NK-92 (cell line): ENCODE data around the gene PPBP.

Experiments used
- DNase-seq: peaks from one replicate; lab custom pipeline; 2025; ENCODE audit not compliant: unreplicated experiment; lab: John Stamatoyannopoulos, UW

PPBP gene, protein sequence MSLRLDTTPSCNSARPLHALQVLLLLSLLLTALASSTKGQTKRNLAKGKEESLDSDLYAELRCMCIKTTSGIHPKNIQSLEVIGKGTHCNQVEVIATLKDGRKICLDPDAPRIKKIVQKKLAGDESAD

DNA sequence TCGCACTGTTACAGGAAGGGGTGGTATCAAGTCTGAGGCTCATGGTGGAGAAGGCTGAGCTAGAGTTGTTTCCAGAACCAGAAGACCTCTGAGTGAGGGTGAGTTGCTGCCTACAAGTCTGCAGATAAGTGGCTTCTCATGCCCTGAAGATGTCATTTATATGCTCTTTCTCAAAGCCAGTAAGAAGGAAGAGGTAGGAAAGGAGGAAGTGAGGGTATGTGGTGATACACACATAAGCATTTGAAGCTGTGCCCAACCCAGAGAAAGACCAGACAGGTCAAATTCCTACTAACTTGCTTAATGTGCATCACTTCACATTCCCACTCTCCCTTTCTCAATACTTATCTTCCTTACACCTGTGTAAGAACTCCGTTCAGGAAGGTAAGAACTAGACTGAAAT is at the start of gene PPBP:
Gene PPBP, minus strand, starts transcription at position 130 of the 400 bp plus-strand sequence. Its CDS starts 87 bp downstream, at position 43.
- DNase-seq, result no peak

DNA sequence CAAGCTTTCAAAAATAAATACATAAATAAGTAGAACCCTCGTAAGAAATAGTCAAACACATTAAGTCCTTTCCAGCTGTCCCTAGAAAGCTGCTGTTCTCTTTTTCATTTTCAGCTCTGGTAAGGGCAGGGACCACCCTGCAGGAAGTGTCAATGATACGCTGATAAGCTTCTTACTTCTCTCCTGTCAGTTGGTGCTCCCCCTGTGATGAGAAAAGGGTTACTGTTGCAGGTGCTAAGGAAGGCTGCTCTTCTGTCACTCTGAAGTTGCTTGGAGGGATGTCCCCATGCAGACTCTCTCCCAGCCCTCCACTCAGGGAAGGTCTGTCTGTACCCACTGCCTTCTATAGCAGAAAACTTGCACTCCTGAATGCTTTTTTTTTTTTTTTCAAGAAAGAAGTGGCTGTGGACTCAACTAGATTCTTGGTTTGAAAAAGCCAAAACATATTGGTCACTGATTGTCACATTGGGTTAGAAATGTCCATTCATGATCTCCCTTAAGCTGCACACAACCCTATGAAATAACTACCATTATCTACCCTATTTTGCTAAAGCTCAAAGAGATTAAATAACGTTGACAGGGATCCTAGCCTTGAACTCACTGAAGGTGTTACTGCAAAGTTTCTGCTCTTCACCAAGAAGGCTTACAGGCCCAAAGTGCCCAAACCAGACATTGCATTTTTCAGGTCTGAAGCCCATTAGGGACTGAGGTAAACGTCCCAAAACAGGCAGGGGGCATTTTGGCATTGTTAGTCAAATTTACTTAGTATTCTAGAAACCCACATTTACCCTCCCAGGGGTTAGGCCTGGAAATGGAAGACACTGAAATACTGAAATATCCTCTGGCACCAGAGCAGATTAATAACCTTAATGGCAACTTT is 49.3 kb upstream of the PPBP start:
- no peak for DNase-seq

DNA sequence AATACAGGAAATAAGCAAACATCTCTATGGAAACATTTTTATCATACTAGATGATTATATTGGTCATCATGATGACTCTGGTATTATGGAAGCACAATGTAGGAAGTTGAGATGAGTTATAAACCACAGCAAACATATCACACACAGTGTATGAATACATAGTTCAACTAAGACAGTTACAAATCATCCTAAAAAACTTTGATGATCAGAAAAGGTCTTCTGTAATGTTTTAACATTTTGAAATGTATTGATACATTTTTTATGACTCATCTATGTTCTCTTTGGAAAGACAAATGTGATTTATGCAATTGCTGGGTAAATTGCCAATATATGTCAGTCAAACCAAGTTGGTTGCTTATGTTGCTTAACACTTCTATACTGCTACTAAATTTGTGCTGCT is 45.7 kb upstream of the PPBP start:
- no peak for DNase-seq

DNA sequence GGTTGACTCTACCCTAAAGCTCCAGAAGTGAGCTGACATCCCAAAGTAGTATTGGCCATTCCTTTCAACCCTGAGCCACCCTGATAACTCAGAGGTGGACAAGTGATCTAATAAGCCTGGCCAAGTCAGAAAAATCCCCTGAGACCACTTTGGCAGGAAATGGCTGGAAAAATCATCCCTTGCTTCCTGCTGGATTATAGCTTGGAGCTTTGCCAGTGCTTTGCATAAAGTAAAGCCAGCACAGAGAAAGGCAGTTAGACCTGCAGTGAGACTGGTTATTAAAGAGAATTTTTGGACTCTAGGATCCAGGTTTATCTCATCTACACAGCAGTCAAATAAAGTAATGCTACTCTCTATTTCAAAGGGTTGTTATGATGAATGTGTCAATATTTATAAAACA is 44.1 kb upstream of the PPBP start:
- no peak for DNase-seq

DNA sequence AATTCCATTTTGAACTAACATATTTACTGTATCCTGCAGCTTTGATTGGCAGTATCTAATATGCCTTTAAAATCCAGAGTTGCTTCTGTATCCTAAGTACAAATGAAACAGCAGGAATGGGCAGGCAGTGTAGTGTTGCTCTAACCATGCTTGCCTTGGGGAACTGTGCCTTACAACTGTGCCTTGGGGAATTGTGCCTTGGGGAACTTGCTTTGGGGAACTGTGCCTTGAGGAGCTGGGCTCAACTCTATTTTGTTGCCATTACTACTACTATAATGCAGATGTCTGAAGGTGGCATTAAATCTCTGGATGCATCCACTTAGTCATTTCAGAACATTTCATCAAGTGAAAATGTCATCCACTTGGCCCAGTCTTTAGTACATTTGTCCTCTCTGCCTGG is 43.6 kb upstream of the PPBP start:
- DNase-seq, result no peak

DNA sequence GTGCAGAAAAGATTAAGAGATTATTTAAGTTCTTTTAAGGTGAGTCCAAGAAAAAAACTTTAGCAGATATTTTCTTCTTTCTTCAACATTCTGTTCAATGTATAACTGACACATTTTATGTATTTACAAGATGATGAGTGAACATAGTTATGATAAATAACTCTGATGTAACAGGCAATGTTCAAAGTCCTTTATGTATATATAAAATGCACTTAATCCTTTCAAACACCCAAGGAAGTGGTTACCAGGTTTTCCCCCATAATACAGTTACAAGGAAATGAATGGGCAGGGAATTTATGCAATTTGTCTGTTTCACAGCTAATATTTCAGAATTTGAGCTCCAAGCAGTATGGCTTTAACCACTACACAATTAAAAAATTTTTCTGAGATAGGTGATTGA is 42.3 kb upstream of the PPBP start:
- no peak for DNase-seq

DNA sequence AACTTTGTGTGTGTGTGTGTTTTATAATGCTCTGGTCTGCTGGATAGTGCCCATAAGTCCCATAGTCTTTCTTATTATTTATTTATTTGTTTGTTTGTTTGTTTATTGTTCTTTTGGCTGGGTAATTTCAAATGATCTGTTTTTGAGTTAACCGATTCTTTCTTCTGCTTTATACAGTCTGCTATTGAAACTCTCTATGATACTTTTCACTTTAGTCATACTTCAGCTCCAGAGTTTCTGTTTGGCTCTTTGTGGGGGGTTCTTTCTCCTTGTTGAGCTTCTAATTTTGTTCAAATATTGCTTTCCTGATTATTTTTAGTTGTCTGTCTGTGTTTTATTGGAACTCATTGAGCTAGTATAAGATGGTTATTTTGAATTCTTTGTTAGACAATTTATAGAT is 40.5 kb upstream of the PPBP start:
- no peak for DNase-seq

DNA sequence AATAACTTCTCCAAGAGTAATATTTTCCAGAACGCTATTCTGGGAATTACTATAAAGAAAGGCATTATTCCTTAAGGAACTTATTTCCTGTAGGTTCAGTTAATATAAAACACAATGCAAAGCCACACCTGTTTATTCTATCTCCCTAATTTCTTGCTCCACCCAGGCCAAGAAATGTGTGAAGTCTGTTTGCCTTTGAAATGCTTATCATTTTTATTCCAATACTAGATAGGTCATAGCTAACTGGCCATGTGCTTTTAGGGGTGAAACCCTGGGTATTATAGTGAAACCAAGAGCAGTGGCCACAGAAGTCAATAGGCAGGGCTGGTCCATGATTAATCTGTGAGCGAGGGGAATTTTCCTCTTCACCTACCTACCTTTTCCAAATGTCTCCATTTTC is 35.7 kb upstream of the PPBP start:
- DNase-seq, result no peak

DNA sequence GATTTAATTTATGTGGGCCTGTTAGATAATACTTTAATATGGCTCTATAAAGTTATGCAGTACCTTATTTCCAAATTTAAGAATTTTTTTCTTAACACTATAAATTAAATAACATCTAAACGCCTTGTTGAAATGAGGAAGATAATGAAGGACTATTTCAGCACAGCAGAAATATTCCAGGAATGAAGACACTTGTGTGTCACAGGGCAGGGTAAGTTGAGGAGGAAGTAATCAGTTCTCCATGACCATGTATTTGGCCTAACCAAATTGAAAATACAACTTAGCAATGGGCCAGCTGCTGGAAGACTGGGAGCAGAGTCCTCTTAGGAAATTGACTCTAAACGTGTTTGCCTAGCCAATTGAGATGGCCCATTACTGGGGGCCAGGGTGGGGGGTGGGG is 33.6 kb upstream of the PPBP start:
- no peak for DNase-seq

DNA sequence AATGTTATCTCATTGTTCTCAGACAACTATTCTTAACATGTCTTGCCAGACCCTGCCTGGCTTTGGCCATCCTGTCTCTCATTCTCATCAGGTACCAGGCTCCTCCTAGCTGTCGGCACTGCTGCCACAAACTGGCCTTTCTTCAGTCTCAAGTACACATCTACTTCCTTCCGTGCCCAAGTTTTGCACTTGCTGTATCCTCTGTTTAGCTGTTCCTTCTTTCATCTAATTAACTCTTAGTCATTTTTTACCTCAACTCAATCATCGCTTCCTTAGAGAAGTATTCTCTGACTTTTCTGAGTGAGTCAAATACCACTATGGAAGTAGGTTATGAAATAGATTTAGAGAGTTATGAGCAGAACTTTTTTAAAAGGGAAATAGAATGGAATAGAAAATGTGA is 30.8 kb upstream of the PPBP start:
- DNase-seq, result no peak

DNA sequence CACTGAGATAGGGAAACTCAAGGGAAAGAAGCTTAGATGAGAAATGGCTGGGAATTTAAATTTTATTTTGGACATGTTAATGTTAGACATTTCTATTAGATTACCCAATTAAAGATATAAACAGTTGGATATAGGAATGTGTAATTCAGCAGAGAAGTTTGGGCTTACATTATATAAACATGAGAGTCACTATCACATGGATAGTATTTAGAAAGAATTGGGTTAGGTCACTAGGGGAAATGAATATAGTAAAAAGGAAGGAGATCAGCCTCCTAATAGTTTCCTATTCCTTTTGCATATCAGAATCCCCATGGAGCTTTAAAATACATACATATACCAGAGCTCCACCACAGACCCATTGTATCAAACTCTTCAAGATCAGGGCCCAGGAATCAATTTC is 30.1 kb upstream of the PPBP start:
- no peak for DNase-seq

DNA sequence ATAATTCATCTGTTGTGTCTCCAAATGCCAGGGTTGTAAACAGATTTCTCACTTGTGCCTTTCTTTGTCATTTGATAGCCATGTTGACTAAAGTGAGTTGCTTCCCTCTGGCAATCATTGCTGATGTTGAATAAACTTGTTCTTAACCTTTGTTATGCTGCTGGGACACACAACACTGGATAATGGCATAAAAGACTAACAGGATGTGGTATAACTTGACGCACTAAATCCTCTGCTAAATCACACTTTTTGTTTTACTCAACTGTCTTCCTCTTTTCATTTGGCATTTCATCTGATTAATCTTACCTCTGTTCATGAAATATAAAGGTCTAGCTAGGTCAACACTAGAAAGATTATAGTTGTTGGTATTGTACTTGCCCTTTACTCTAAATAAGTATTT is 28.1 kb upstream of the PPBP start:
- DNase-seq, result no peak

DNA sequence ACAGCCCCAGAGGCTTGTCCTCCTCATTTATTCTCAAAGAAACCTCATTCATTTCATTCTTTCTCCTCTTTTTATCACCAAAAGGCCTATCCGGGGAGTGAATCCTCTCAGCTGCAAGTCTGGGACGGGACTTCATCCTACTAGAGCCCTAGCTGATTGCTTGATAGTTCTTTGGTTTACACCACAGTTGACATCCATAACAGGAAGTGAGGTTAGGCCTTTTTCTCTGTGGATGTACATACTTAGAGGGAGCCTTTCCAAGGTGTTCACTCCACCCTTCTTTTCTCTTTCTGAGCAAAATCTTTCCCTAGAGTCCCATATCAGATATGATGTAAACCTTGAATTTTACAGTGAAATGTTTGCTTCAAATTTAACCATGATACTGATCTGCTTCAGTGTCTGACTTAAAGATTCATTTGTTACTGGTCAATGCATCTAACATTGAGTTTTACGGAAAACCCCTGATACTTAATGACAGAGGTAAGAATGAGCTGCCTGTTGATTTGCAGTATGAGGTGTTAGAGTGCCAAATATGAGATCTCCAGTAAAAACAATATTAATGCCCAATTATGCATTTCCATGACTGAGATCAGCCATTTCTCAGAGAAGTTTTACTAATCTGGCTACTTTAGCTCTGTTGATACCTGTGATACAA is 27.3 kb upstream of the PPBP start:
- no peak for DNase-seq

DNA sequence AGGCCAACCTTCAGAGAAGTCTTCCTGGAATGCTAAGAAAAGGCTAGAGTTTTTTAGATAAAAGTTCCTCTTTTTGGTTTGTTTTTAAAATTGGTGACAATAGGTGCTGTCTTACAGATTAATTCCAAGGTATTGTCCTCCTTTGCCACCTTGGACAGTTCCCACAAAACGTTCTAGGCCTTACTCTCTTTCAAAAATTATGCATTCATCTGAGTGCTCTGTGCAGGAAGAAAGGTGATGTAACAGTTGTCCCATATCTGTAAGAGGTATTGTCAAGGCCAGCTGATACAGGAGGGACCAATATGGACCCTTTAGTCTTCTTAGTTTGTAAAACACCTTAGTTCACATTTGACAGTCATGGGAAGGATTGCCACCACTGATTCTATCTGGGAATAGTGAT is 26.3 kb upstream of the PPBP start:
- no peak for DNase-seq

DNA sequence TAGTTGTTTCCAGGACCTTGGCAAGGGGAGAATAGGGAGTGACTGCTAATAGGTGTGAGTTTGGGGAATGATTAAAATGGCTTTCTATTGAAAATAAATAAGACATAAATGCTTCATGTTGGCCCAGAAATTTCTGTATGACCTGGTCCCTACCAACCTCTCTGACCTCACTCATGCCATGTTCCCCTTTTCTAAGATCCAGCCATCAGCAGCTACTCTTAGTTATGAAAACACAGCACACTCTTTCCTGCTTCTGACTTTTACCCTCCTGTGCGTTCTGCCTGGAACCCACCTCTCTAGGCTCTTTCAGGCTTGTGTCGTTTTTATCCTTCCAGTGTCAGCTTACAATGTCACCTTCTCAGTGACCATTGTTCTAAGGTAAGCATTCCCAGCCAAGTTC is 25.3 kb upstream of the PPBP start:
- DNase-seq, result no peak

DNA sequence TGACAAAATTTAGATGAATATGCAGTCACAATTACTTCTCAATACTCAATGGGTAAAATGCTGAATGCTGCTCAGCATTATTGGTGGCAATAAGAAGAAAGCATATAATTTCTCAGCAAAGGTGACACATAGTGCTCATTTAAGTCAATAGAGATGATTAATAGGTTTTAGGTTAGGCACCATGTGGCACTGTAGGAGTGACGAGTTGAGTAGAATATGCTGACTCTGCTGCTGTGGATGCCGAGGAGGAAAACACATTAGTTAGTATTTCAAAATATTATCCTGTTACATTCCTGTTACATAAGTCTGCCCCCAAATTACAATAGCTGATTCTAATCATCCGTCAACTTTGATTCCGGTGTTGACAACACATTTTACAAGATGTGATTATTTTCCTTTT is 24.1 kb upstream of the PPBP start:
- DNase-seq, result no peak

DNA sequence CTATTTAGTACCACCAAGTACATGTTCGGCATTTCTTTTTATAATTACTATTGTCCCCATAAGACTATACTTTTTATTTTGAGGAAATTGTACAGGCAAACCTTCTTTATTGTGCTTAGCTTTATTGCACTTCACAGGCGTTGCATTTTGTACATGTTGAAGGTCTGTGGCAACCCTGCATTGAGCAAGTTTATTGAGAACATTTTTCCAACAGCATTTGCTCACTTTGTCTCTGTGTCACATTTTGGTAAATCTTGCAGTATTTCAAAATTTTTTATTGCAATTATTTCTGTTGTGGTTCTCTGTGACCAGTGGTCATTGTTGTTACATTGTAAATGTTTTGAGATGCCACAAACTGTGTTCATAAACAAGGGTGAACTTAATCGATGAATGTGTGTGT is 21.3 kb upstream of the PPBP start:
- DNase-seq, result no peak

DNA sequence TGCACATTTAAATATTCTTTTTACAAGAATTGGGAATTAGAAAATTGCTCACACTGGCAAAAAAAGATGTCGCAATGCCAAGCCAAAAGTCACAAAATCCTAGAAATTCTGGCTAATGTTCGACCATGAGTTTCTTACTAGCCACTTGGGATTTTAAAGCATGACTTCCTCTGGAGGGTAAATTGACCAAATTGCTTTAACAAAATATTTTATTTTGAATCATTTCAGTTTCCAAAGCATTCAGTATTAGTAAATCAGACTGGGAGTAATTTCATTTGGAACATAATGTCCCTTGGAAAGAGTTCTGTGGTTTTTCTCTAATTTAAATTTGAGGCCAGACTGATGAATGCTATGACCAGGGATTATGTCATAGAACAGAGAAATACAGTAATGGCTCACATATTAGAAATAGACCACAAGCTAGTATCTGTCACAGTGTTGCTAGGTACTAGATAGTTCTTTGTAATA is 18.1 kb upstream of the PPBP start:
- DNase-seq, result no peak

DNA sequence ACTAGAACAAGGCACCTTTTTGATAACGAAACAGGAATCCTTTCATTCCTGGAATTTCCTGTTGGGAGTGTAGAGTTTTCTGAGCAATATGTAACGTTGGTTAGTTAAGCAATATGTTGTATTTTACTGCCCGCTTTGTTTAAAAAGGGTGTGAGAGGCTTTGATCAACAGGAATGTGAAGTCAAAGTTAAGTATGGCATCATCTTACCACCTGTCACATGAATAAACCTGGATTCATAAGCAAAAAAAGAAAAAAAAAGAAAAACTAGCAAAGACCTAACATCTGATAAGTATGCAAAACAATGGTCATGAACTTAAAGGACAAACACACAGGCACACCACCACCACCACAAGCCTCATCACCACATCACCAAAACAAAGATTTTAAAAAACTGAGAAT is 17.5 kb upstream of the PPBP start:
- no peak for DNase-seq

DNA sequence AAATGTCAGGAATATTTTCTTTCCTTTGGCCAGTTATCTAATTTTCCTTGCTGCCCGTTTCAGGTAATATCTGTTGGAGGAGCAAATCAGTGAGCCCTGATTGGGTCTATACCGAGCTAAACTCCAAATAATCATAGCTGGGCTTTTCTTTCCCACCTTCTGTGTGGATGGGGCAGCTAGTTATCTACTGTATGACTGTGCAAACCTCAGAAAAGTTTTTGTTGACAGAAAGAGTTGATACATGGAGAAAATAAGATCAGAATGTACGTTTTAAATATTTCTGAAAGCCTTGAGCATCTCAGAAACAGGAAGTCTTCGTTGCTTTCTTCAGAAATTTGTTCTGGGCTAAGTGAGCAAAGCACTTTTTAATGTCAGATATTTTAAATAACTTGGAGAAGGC is 16.7 kb upstream of the PPBP start:
- DNase-seq, result no peak

DNA sequence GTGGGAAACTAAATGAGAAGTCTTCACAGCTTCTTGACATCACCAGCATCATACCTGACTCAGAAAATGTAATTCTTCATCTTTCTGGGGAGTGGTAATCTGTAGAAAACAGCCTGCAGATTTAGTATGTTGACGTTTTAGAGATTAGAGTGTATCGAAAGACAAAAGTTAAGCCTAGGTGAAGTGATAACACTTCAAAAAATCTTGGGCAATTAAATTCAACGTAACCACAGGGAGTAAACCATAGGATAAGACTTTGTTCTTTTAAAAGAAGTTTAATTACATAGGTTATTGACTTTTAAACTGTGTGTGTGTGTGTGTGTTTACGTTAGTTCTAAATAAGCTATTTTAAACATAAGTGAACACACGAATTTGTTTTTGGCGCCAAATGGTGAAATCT is 12.3 kb upstream of the PPBP start:
- DNase-seq, result no peak
